Kidney epithelial cell (primary cell): ENCODE results near the gene CD3E. TPM values are rescaled to one million over a fixed set of nuclear protein-coding genes. Genes with fewer than 3 reads are reported as not detected.

Experiments
- DNase-seq: peaks from one replicate; pipeline ENCODE4 v3.0.0-alpha.2; 2010; ENCODE audit warnings: low read depth
- H3K27me3 ChIP-seq: 2 replicates; pipeline ENCODE4 v1.6.0; 2011; ENCODE audit warnings: low read length; ENCODE audit not compliant: control insufficient read depth, insufficient read depth
- H3K36me3 ChIP-seq: 2 replicates; pipeline ENCODE4 v1.5.1; 2011; ENCODE audit warnings: low read length; ENCODE audit not compliant: control insufficient read depth, insufficient read depth
- H3K4me3 ChIP-seq: 2 replicates; pipeline ENCODE4 v1.5.1; 2011; ENCODE audit warnings: low read depth, mild to moderate bottlenecking, control low read depth, low read length
- CTCF ChIP-seq: IDR thresholded peaks from 2 replicates; pipeline ENCODE4 v1.5.1; 2011; ENCODE audit warnings: mild to moderate bottlenecking, moderate library complexity, low read length, control low read depth, inconsistent platforms; ENCODE audit not compliant: insufficient read depth, poor library complexity, severe bottlenecking
- total RNA-seq: library from RNA; depleted of rRNA; stranded (reverse); fragments of >200 nt; gene quantifications from 2 replicates; pipeline ENCODE4 v1.2.3, GENCODE V29; 2015

The CD3E gene
- total RNA-seq, 1 donor from 2014 or later, result not detected

DNA sequence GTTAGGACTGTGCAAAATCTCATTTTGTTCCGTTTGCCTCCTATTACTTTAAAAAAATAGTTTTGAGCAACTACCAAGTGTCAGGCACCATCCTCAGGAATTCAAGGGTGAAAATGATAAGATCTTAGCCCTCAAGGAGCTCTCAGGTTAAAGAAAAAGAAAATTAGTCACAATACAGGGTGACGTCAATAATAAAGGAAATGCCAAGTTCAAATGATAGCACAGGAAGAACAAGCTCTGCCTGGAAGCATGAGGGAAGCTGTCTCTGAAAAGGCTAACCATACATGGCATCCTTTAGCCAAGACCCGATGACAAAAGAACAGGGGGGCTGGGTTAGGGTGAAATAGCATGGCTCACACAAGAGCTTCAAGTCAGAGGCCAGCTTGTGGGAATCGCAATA is 29.4 kb upstream of the CD3E start:
- H3K4me3 ChIP-seq, result no peak overlapping the region
- no peak for TF ChIP-seq CTCF
- no peaks in the 10 kb centered on the region for H3K36me3 ChIP-seq
- DNase-seq, result no peak
- no peaks in the 10 kb centered on the region for H3K27me3 ChIP-seq

DNA sequence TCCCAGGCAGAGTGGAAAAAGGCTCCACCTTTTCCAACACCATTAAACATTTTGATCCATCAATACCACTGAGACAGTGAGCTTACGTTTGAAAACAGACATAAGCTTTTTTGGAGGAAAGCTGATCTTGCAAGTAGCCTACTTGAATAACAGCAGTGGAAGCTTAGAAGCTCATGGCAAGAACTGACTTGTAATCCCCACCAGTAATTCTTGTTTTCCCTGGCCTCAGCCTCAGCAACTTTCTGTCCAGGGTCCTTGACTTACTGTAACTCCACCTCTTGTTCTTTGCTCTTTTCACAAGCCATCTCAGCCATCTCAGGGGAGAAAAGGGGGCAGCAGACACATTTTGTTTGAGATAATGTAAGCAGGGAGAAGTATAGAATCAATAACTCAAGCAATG is 28.1 kb upstream of the CD3E start:
- Histone ChIP-seq H3K27me3 (no peaks in the 10 kb centered on the region), H3K4me3 (no peak overlapping the region), H3K36me3 (no peaks in the 10 kb centered on the region)
- TF ChIP-seq CTCF, result no peak
- DNase-seq, result no peak

DNA sequence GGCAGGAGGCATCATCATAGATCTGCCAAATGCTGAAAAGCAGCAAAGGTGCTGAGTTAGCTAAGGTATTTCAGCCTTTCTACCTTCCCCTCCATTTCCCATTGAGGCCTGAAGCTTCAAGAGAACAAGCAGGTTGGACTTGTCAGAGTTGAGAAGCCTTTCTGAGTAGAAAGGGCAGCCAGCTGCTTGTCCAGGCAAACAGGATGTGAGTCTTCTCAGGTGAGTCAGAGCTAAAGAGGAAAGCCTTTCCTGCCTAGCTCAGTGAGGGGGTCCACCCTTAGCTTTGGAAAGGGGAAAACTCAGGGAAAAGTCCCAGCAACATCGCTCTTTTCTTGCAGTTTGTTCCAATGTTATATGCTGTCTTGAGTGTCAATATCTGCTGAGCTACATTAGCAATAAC is 27.2 kb upstream of the CD3E start:
- peak; percentile 63 for DNase-seq
- no peak for TF ChIP-seq CTCF
- Histone ChIP-seq H3K27me3 (no peaks in the 10 kb centered on the region), H3K4me3 (no peak overlapping the region), H3K36me3 (no peaks in the 10 kb centered on the region)

GRCh38 chr11:118281284-118281683 is 23.2 kb upstream of the CD3E start:
- TF ChIP-seq CTCF, result no peak
- no peak for DNase-seq
- Histone ChIP-seq H3K36me3 (no peaks in the 10 kb centered on the region), H3K27me3 (no peaks in the 10 kb centered on the region), H3K4me3 (no peak overlapping the region)

GRCh38 chr11:118282606-118283005 is 21.9 kb upstream of the CD3E start:
- H3K36me3 ChIP-seq, result no peaks in the 10 kb centered on the region
- TF ChIP-seq CTCF, result no peak
- H3K4me3 ChIP-seq, result no peak overlapping the region
- H3K27me3 ChIP-seq, result no peaks in the 10 kb centered on the region
- no peak for DNase-seq

DNA sequence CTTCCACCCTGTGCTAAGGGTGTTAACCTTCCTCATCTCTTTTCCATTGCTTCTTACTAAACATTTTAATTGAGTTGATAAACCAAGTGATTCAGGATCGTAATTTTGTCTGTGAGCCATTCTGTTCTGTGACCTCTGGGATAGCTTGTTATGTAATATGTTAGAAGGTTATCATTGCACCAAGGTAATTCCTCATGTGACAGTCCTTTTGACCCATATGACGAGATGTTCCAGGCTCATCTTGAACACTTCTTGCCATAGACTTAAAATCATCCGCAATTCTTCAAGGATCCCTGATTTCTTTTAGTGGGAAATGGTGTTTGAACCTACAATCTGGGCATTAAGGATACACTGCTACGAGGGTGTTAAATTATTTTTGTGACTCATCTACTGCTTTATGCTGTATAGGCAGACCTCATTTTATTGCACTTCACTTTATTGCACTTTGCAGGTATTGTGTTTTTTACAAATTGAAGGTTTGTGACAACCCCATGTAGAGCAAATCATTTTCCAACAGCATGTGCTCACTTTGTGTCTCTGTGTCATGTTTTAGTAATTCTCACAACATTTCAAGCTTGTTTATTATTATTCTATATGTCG is 21.4 kb upstream of the CD3E start:
- no peak for DNase-seq
- no peaks in the 10 kb centered on the region for H3K36me3 ChIP-seq
- no peak for TF ChIP-seq CTCF
- no peaks in the 10 kb centered on the region for H3K27me3 ChIP-seq
- no peak overlapping the region for H3K4me3 ChIP-seq
